HG03378 (cell line): Measurements from ENCODE around the gene CELSR1.
"Not testable (repeated sequence)": the region's sequence is repeated elsewhere in the genome, so short reads cannot be mapped to it uniquely, and the experiment has no call there.

ENCODE experiments used
- ATAC-seq: cut with Tn5 transposase; IDR thresholded peaks from one replicate; pipeline ENCODE4 v1.9.1; 2021; ENCODE audit warnings: mild to moderate bottlenecking, moderate library complexity; ENCODE audit not compliant: unreplicated experiment

The CELSR1 gene

DNA sequence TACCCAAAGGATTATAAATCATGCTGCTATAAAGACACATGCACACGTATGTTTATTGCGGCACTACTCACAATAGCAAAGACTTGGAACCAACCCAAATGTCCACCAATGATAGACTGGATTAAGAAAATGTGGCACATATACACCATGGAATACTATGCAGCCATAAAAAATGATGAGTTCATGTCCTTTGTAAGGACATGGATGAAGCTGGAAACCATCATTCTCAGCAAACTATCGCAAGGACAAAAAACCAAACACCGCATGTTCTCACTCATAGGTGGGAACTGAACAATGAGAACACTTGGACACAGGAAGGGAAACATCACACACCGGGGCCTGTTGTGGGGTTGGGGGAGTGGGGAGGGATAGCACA, 21.3 kb downstream of the CELSR1 start:
- ATAC-seq: not testable (repeated sequence)

DNA sequence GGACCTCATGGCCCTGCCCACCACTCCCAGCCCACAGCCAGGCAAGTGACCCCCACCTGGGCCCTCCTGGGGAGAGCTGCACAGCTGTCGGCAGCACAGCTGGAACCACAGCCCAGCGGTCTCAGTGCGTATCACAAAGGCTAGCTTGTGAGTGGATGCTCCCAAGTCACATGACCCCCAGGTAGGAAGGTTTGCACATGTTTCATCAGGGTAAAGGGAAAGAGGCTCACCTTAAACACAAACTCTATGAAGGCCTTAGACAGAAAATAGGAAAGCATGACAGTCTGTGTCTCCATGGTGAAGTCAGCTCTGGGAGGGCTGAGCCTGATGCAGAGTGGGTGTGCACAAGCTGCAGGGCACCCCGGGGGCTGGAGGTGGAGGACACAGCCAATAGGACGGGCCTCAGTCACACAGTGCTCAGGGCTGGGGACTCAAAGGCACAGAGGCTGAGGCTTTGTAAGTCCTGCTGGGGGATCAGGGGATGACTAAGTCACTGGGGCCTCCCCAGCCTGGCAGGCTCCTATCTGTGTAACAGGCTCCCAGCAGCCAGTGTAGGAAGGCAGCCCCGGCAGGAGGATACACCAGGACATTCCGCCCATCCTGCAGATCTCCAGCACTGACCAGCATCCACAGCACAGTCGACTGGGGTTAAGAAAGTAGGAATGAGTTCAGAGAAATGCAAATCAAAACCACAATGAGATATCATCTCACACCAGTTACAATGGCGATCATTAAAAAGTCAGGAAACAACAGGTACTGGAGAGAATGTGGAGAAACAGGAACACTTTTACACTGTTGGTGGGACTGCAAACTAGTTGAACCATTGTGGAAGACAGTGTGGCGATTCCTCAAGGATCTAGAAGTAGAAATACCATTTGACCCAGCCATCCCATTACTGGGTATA, 22.0 kb downstream of the CELSR1 start:
- no peak for ATAC-seq

DNA sequence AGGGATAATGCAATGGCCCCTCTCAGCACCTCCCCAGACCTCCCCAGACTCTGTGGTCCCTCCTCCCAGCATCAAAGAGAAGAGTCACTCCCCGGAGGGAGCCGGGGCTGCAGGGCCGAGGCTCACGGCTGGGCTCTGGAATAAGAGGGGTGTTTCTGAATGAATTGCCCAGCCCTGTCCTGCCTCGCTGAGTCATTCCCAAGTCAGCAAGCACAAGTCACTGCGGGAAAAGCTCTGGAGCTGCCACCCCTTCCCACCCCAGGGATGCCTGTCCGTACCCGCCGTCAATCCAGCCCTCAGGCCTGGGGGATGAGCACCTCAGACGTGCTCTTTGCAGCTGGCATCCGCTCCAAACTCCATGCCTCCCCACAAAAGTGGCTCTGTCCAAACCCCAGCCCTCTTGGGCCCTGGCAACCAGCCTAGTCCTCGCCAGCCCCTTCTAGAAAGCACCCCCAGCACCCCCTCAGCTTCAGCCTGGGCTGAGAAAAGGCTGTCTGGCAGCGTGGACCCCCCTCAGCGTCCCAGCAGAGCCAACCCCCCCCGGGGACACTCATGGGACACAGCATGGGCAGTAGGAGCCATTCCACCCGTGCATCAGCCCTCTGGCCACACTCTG, 22.7 kb downstream of the CELSR1 start:
- ATAC-seq: no peak

DNA sequence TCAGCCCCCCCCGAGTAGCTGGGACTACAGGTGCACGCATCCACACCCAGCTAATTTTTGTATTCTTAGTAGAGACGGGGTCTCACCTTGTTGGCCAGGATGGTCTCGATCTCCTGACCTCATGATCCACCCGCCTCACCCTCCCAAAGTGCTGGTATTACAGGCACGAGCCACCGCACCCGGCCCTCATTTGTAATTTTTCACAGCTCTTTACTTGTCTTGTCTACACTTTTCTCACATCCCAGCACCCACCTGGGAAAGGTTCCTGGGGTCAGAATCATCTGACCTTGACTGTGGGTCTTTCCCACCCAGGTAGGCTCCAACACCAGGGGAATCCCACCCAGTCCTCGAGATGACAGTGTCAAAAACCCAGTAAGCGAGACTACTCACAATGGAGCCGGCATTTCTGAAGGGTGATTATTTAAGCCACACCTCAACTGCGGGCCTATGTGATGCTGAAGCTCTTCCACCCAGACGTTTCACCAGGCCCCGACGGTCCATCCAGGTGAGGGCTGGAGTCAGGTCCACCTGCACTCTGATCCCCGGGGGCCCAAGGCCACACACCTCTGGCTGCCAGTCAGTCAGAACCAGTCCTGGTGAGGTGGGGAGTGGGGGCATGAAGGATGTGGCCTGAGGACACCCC, 23.4 kb downstream of the CELSR1 start:
- ATAC-seq: no peak

DNA sequence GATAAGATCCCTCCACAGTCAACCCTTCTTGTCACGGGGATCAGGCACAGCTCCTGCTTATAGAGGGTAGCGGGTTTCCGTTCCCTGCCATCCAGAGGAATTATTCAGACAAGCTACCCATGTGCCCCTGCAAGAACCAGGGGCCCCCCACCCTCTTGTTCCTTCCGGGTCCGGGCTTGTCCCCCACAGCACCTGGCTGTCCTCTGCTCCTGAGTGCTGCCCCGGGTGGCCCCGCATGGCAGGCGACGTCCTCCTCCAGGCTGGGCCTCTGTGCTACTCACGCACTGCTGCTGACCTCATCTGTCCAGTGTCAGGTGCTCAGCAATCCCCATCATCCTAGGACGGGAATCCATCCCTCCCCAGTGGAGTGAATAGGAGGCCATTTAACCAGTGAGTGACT, 24.7 kb downstream of the CELSR1 start:
- ATAC-seq: no peak

DNA sequence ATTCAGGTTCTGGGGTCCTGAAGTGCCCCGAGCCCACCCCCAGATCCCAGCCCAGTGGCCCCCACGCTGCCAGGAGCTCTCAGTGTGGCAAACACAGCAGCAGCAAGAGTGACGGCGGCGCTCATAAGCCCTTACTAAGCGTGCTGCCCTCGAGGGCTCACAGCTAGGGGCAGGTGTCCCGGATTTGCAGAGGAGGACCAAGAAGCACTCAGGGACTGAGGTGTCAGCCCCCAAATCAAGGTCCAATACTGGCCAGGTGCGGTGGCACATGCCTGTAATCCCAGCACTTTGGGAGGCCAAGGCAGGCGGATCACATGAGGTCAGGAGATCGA, 25.4 kb downstream of the CELSR1 start:
- ATAC-seq: no peak

DNA sequence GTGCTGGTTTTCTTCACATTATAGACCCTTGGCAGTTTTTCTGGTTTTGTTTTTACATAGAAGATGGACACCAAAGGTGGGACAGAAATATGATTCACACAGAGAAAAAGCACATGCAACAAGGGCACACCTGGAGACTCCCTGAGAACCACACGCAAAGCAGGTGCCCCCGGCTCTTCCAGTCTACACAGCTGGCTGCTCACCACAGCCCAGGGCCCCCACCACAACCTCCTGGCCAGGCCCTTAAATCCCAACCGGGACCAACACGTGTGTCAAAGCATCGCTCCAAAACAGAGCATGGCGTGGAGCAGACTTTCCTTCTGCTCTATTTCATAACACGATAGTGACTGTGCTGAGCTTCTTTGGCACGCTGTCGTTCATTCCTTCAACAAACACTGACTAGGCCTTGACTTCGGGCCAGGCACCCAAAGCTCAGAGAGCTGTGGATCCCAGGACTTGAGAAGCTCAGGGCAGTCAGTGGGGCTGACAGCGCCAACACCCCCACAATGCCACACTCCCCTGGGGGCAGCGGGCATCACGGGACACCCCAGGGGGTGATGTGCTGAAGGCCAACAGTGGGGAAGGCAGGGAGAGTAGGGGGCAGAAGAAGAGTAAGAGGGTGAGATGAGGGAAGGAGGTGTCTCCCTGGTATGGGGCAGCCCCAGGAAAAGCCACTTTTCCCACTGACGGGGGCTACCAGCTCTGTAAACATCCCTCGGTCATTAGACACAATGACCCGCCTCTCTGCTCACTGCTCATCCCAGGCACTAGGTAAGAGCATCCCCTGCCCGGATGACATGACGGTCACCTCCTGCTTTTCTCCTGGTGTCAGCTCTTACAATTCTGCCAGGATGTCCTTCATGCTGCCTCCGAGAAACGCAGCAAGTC, 26.0 kb downstream of the CELSR1 start:
- no peak for ATAC-seq

DNA sequence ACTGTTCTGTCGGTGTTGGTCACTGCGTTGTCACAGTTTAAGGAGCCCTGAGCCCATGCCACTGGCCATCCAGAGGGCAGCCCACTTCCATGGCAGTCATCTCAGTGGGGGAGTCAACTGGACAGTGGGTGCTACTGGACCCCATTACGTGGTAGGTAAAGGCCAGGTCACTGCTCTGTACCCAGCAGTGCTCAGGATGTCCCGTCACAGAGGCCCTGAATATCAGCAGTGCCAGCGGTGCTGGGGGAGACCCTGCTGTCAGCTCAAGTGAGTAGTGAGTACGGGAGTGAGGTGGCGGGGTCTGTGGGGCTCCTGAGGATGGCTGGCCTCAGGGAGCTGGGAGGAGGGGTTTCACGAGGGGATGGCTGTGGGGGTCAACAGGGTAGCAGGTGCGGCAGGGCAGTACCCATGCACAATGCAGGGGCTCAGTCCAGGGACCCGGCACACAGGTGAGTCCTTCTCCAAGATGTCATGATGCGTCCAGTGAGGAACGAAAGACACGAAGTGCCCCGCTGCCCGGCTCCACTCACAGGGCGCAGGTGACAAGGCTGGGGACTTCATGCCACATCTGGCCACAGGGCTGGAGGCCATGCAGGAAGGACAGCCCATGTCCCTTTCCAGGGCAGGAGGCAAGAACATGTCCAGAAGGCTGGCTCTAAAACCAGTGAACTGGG, 27.9 kb downstream of the CELSR1 start:
- ATAC-seq: no peak

DNA sequence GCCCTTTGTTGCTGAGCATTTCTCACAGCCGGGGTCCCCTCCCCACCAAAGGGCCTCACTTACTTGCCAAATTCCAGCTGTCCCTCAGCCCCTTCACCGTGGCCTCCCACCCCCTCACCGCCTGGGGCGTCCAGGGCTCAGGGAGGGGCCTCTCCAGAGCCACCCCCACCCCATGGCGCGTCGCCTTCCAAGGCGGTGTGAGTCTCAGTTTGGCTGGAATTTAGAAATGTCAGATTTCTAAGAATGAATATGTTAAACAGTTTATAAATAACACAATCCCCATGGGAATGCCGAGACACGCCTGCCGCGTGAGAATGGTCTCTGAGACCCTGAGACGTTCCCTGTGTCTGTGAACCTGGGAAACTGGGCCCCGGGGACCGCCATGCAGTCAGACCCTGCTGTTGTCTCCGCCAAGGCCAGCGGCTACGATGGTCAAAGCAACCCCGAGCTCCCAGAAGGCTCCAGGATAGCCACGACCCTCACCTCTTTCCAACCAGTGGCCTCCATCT, 28.9 kb downstream of the CELSR1 start:
- ATAC-seq: no peak

DNA sequence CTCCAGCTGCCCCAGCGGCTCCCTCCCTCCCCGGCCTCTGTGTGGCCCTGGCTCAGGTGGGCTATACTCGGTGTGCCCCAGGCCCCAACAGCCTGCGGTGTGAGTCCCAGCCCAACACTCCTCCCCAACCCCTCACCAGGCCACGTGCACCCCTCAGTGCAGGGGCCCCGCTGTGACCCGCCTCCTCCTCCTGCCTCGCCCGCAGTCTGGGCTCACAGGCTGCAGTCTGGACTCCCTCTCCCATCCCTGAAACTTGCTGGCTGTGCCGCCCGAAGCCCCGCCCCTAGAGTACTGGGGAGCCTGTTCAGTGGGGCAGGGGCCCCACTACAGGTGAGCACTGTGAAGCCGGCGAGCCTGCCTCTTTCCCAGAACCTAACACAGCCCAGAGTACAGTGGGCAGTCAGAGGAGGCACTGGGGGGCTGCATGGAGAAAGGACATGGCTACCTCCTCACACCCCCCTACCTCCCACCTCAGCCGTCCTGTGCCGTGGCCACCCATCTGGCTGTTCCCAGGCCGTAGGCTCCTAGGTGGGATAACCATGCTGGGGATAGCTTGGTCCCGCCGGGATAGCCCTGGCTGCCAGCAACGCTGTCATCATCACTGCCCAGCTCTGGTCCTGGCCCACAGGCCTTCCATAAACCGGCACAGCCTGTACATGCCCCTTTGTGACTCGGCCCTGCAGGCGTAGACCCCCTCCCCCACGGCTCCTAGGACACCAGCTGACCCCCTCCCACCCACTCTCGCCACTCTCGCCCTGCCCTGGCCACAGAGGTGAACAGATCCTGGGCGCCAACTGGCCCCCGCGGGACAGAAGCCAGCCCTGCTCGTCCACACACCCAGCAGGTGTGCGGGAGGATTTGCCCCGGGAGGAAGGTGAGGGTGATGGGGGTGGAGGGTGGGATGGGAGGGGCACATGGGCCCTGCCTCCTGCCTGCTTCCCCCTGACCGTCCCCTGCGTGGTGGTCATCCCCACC, 29.7 kb downstream of the CELSR1 start:
- no peak for ATAC-seq

DNA sequence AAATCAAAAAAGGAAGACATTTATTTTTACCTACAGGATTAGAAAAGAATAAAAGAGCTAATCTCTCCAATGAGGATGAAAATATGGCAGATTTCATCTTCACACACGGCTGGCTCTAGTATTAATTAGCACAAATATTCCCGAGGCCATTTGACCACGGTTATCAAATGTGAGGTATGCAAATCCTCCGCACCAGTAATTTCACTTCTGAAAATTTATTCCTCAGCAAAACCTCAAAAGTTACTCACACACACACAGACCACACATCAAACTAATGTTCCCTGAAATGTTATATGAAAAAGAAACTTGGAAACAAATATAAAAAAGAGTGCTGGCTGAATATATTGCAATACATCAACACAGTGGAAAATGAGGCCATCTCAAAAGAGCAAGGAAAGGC, 32.8 kb downstream of the CELSR1 start:
- no peak for ATAC-seq

DNA sequence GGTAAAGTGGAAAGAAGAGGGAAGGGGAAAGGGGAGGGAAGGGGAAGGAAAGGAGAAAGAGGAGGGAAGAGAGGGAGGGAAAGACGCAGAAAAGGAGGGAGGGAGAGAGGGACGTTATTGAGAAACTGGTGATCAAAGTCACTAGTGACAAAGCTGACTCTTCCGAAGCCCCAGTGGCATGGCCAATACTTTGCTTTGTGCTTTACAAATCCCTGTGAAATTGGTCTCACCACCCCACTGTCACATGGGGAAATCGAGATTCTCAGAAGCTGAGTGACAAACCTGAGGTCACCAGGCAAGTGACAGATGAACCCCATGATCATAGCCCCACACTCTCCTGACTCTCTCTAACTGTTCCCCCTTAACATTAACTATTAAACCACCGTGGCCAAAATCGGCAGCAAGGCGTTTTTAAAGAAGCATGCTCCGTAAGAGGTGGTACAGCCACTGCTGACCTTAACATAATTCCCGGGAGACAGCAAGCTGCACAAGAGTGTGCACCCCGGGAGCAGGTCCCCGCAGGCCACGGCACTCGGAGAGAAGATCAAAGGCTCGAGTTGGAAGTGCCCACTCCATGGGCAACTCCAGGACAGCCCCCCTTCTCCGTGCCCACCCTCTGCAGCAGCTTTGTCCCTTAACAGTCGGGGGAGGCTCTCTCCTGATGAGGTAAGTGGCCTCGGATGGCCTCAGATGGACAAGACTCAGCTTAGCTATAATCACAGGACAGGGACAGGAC, 34.8 kb downstream of the CELSR1 start:
- no peak for ATAC-seq

DNA sequence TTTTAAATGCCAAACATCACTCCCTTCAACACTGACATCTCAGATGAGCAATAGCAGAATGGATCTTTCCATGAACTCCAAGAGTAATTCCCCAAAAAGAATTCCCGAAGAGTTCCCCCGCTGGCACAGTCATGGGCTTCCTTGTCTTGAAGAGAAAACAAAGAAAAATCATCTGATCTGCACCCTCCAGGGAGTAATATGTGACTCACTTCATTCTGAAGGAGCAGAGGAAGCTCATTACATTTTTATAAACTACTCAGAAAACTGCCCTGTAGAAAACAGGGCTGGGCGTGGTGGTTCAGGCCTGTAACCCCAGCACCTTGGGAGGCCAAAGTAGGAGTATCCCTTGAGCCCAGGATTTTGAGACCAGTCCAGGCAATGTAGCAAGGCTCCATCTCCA, 35.7 kb downstream of the CELSR1 start:
- no peak for ATAC-seq

DNA sequence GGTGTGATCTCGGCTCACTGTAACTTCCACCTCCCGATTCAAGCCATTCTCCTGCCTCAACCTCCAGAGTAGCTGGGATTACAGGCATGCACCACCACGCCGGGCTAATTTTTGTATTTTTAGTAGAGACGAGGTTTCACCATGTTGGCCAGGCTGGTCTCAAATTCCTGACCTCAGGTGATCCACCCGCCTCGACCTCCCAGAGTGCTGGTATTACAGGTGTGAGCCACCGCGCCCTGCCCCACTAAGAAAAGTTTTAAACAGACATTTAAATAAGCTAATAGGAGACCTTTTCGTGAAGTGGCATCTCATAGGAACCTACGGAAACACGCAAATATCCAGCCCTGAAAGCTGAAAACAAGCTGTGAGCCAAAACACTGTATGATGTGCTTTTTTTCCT, 36.2 kb downstream of the CELSR1 start:
- not testable (repeated sequence) for ATAC-seq

DNA sequence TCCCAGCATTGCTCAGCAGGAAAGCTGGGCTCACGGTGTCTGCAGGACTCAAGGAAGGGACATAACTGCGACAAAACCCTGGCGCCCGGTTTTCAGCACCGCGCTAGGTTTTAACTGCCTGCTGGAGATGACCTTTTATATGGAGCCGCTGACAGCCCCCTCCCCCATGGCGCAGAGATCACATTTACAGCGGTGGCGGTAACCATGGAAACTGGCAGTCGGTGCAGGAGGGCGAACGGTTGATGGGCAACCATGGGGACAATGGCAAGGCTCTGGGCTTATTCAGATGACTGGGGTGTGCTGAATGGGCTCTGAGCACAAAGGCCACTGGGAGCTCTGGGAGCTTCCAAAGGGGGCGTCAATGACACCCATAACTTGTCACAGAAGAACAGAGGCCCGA, 37.2 kb downstream of the CELSR1 start:
- ATAC-seq: no peak

DNA sequence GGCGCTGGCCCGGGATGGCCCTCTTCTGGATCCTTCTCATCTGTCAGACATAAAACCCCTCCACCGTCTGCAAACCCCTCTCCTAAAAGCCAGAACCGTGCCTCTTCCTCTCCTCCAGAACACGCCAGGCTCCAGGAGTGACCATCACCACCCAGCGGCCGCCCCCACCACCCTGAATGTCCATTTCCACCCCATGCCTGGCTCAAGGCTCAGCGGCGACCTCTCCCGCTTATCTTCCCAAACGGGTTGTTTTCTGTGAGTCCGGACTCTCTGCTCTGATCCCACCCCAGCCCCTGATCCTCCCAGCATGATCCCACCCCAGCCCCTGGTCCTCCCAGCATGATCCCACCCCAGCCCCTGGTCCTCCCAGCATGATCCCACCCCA, 37.6 kb downstream of the CELSR1 start:
- ATAC-seq: no peak

DNA sequence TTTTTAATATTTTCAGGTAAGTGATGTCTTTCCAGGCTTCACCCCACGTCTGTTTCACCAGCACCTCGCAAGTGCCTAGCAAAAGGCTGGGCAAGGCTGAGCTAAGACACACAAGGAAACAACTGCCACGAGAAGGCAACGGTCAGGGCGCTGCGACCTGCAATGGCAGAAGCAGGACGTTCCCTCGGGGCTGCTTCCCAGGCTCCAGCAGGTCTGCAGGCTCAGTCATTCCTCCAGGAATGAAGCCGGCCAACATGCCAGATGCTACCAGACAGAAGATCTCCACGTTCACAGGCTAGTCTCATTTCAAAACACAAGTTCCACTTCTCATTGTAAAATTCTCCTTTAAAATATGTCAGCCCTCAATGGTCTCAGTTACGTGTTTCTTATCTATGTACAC, 45.5 kb downstream of the CELSR1 start:
- no peak for ATAC-seq

DNA sequence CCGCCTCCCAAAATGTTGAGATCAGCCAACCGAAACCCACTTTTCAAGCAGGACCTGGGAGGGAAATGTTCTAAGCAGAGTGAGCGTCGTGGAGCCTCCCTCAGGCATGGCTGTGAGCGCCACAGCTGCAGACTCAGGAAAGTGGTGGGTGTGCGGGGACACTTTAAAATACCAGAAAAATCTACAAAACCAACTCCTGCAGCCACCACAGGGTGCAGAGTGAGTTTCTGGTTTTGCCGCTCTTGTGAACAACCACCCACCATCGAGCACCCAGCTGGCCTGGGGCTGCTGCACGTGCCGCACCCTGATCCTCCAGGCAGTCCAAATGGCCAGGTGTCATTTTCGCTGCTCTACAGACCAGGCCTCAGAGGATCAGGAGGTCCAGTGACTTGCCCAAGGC, 46.9 kb downstream of the CELSR1 start:
- no peak for ATAC-seq
